Fibroblast of peridontal ligament (primary cell): Measurements from ENCODE around the gene NBEAL2.

Experiments
- DNase-seq: peaks from one replicate; pipeline ENCODE4 v3.0.0-alpha.2; 2010; ENCODE audit errors: extremely low read depth

Gene NBEAL2

DNA sequence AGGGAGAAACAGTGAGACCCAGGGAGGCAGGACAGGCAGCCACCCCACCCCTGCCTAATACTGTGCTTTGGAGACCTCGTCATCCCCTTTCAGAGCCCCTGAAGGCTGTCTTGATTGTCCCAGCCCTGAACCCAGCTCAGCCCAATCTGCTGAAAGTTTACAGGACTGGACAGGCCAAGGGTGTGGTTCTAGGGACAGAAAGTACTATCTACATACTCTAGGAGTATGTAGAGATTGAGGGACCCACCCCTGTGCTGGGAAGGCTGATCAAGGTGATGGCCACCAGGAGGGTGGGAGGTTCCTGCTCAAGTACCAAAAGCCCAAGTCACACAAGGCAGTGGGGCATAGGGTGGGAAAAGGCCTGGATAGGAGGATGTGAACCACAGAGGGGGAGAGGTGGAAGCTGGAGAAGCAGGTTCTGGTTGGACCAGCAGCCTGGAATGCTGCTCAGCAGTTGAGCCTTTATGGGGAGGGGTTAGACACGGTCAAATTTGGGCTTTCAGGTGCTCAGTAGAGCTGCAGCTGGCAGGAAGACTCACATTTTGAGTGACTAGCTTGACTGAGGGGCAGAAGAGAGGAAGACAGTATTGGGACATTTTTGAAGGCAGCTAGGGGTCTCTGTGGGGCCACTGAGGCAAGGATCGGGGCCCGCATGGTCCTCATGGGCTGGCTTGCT is 6.7 kb downstream of the NBEAL2 start:
- DNase-seq: no peak

DNA sequence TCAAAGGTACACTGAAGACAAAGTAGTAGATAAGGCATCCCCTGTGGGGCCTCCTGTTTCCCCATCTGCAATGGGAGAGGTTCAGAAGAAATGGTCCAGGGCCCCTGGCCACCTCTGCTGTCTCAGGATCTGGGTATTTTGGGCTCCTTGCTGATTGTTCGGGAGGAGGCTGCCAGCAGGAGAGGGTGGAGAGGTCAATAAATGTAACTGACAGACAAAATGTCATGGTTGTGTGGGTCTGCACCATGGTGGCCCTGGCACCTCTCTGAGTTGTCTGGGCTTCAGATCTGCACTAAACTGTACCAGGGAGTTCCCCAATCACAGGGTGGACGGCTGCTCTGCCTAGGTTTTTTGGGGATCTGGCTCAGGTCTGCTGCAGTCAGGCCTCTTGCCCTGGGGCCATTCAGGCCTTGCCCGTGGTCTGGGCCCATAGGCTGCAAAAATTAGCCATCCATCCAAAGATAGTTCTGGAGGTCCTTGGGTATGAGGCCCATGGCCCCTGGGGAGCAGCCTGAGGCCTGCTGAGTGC is 7.4 kb downstream of the NBEAL2 start:
- DNase-seq: no peak

GRCh38 chr3:46987319-46987742 is 7.9 kb downstream of the NBEAL2 start:
- DNase-seq: no peak

DNA sequence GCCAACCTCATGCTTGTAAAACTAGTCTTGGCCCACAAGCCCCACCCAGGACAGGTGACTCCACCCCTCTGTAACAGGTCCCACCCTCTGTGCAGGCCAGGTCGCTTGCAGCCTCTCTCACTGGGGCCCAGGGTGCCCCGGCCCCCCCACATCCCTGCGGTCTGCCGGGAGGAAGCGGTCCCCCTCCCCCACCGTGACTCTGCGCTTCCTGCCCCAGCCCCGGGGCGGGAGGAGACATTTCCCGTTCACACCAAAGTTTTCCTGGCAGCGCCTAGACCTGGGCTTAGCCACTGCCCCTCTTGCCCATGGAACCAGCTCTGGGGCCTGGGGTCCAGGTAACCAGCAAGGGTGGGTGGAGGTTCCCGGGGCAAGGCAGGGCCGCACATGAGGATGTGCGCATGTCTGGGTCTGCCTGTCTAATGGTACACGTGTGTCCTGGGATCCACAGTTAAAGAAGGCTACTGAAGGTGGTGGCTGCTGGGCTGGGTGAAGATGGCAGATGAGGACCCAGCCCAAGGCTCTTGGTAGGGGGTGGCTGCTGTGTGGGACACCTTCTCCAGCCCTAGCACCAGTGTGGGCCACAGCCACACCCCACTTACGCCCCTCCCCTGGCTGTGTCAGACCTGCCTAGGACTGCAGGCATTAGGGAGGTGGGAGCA is 8.4 kb downstream of the NBEAL2 start:
- no peak for DNase-seq

DNA sequence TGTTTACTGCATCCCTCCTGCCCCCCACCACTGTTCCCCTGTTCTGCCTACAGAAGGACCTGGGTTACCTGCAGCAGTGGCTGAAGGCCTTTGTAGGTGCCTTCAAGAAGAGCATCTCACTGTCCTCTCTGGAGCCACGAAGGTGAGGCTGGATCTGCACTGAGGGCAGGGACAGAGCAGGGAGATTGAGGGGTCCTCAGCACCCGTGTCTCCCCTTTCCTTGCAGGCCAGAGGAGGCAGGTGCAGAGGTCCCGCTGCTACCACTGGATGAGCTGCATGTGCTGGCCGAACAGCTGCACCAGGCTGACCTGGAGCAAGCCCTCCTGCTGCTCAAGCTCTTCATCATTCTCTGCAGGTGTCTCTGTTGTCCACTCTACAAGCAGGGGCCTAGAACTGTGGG is 9.2 kb downstream of the NBEAL2 start:
- no peak for DNase-seq

DNA sequence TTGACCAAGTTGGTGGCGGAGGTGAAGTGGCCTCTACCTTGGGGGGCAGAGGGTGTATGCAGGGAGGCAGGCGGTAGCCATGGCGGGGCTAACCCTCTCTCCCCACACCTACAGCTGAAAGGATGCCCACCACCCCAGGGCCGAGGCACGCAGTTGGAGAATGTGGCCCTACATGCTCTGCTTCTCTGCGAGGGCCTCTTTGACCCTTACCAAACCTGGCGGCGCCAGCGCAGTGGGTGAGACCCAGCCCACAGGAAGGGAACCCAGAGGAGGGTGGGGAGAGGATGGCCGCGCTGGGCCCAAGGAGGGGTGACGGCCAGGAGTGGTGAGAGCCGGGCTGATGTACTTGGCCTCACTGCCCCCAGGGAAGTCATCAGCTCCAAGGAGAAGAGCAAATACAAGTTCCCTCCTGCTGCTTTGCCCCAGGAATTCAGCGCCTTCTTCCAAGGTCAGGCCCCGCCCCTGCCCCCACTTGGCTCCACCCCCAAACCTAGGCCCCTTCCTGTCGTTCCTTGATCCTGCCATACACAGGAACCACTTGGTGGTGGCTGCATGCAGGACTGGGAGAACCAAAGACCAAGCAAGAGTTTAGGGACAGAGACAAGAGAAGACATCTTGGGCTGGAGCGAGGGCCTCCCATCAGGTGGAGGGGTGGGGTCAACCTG is 9.8 kb downstream of the NBEAL2 start:
- DNase-seq: no peak

DNA sequence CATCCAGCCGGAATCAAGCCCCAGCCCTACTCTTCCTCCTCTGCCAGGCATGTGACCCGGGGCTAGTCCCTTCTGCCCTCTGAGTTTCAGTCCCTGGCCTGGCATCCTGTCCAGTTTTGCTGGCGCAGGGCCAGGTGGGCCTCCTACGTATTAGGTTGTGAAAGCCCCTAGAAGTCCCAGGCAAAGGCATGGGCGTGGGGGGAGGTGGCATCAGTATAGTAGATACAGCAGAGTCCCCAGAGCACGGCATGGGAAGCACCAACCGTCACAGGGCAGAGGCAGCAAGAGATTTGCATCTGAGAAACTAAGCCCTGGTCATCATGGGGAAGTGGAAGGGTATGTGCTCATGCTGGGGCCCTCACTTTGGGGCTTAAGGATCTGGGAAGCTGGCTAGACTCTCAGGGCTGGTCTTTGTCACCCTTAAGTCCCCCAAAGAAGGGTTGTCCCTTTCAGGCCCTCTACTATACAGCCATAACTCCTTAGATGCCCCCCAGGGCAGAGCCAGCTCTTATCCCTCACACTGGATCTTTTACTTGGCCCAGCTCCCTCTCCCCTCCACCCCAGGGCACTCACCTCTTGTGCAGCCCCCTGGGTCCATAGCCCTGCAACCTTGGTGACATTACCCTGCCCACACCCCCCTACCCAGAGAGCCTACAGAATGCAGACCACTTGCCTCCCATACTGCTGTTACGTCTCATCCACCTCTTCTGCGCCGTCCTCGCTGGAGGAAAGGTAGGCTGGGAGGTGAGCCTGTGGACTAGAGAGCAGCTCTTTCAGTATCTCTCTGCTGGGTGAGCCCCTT is 11.3 kb downstream of the NBEAL2 start:
- DNase-seq: no peak

GRCh38 chr3:46991406-46992165 is 12.1 kb downstream of the NBEAL2 start:
- no peak for DNase-seq

DNA sequence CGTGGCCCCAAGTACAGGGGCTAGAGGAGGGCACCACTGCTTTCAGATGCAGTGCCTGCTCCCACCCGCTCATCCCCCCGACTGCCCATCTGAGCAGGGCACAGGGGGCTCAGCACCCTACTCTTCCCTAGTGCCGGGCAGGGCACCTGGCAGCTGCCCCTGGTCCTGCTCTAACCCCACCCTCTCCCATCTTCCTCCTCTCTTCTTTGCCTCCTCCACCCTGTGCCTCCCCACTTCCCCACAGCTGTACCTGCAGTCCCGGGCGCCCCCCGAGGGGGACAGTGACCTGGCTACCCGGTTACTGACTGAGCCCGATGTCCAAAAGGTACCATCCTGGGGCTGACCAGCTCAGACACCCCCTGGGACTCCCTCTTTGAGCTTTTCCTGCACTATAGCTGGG is 12.8 kb downstream of the NBEAL2 start:
- no peak for DNase-seq

DNA sequence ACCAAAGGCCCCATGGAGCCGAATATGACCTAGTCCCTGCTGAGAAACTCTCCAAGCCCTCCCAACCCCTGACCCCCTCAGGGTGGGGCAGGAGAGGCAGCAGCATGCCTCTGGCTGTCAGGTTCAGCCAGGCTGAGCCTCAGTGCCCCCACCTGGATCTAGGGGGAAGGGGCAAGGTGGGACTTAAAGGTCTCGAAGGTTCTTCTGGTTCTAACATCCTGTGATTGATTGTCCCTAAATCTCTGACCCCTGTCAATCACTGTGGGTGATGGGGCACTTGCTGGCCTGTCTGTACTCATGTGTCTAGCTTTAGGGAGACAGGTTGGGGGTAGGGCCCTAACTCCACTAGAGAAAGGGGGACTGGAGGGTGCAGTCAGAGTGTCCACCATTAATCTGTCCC is 13.8 kb downstream of the NBEAL2 start:
- no peak for DNase-seq

DNA sequence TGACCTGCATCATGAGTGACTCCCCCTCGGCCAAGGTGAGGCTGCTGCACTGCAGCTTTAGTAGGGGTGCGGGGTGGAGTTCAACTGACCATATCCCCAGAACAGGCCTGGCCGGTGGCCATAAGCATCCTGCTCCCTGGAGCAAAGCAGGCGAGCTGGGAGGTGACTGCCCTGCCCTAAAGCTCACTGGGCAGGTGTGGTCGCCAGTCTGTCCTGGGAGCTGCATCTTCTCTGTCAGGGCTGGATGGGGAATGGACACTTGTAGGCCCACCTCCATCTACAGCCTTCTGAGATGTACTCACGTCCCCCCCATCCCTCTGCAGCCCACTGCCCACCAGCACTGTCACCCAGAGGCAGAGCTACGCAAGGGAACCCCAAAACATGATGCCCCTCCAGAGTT is 14.5 kb downstream of the NBEAL2 start:
- no peak for DNase-seq

DNA sequence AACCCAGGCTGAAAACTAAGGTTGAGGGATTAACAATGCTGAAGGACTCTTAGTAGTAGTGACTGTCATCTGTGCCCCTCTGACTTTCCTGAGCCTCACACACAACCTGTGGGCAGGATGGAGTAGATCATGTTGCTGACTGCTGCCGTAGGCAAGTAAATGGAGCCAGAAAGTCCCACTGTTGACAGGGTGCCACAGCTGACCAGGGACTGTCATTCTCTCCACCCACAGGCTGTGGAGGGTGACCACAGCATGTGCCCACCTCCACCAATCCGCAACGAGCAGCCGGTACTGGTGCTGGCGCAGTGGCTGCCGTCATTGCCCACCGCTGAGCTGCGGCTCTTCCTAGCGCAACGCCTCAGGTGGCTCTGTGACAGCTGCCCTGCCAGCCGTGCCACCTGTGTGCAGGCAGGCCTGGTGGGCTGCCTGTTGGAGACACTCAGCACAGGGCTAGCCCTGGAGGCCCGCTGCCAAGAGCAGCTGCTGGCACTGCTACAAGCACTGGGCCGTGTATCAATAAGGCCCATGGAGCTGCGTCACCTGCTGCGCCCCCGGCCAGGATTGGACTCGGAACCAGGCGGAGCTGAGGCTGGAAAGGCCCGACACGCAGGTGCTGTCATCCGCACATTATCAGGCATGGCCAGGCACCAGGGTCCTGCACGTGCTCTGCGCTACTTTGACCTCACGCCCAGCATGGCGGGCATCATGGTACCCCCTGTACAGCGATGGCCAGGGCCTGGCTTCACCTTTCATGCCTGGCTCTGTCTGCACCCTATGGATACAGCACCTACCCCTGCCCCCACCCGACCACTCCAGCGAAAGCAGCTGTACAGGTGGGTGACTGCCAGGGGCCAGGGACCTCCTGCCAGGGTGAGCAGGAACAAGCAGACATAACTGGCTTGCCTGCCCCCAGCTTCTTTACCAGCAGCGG is 15.6 kb downstream of the NBEAL2 start:
- DNase-seq: no peak

DNA sequence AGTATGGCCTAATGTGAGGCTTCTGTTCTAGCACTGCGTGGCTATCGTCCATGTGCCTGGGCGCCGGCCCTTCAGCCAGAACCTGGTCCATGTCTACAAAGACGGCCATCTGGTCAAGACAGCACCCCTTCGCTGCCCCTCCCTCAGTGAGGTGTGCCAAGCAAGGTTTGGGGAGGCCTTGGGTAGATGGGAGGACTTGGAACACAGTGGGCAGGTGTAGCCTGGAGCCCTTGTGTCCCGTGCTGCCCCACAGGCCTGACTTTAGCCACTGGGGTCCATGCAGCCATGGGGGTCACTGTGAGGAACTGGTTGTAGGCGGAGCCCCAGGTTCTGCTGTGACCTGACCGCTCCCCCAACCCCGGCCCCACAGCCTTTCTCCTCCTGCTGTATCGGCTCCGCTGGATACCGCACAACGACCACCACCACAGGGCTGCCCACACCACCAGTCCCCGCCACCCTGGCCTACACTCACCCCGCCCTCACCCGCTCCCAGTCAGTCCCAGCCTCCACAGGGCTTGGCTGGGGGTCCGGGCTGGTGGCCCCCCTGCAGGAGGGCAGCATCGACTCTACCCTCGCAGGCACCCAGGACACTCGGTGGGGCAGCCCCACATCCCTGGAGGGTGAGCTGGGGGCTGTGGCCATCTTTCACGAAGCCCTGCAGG is 16.6 kb downstream of the NBEAL2 start:
- DNase-seq: no peak

GRCh38 chr3:46996689-46997452 is 17.4 kb downstream of the NBEAL2 start:
- DNase-seq: no peak

DNA sequence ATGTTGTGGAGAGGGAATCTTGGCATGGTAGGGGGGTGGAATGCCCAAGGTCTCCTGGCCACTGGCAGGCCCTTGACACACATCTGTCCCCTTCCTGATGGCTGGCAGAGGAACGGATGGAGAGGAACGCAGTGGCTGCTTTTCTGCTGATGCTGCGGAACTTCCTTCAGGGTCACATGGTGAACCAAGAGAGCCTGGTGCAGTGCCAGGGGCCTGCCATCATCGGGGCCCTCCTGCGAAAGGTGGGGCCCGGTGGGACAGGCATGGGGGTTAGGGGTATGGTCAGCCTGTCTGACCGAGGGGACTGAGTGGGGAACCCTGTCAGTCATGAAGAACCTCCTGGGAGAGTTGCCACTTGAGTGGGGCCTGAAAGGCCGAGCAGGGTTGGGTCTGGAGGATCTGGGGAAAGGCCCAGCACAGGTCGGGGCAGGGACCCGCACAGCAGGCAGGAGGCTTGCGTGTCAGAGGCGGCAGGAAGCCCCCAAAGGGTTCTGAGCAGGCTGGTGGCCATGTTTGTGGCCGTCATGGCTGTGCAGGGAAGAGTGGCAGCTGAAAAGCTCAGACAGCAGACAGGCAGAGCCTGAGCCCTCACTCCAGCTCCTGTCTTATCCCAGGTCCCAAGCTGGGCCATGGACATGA is 18.1 kb downstream of the NBEAL2 start:
- DNase-seq: no peak

DNA sequence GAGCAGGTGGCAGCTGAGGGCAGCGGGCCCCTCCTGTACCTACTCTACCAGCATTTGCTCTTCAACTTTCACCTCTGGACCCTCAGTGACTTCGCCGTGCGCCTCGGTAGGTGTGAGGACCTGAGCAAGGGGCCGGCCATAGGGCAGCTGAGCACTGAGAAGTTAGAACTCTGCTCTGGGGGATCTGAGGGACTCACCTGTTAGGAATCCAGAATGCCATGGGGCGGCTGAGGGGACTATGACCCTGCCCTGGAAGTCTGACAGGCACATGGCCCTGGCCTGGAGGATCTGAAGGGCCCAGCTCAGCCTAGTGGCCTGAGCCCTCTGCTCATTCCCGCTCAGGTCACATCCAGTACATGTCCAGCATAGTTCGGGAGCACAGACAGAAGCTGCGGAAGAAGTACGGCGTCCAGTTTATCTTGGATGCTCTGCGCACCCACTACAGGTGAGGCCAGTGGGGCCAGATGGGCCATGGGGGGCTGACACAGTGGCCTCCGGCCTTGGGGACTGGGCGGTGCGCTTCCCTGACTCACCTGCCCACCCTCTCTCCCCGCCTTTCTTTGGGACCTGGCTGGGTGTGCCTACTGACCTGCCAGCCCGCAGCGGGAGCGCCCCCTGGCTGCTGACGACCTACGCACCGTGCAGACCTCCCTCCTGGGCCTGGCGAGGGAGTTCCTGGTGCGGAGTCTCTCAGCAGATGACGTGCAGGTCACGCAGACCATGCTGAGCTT is 18.8 kb downstream of the NBEAL2 start:
- no peak for DNase-seq

GRCh38 chr3:46998852-46999515 is 19.5 kb downstream of the NBEAL2 start:
- DNase-seq: no peak
